MV-4-11 (cell line): ENCODE results near the gene RASGRP3.

Experiments
- DNase-seq: peaks from one replicate; lab custom pipeline; 2025; lab: John Stamatoyannopoulos, UW

Gene RASGRP3

DNA sequence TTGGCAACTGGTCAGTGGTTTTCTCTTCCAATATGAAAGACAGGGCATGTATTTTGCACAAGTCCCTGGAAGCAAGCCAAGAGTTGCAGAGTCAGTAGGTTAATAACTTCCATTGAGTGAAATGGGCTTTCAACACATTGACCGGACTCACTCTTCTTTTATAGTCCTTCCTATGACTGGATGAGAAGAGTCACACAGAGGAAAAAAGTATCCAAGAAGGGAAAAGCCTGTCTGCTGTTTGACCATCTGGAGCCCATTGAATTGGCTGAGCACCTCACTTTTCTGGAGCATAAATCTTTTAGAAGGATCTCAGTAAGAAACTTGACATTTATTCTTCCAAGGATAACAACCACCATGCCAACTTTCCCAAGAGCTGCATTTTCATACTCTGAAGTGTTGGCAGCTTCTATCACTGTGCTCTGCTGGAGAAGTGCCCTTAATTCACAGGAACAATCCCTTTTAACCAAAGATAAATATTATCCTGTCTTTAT, 45.4 kb downstream of the RASGRP3 start:
- no peak for DNase-seq

DNA sequence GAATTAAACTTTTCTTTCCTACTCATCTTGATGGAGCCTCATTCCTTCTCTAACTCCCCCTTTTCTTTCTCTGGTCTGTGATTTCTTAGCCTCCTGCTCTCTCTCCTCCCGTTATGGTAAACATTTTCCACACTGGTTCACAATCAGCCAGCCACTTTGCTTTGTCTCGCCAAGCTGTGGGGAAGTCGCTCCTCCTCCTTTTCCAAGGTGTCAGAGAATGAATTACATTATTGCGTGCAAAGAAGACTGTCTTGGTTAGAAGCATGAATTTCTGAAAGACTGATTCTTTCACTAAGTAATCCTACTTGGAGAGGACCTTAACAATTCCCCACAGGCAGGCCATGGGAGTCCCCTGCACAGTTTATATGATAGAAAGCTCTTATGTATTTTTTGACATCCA, 46.1 kb downstream of the RASGRP3 start:
- no peak for DNase-seq

GRCh38 chr2:33525666-33526065, 49.2 kb downstream of the RASGRP3 start:
- no peak for DNase-seq

GRCh38 chr2:33526132-33526531, 49.7 kb downstream of the RASGRP3 start:
- peak; percentile 76 for DNase-seq

- DNase-seq = no peak
Observed at GRCh38 chr2:33526921-33527320, 50.5 kb downstream of the RASGRP3 start.

GRCh38 chr2:33528441-33528950, 52.0 kb downstream of the RASGRP3 start:
- peak; percentile 49 for DNase-seq

- DNase-seq = peak; percentile 36
Observed at GRCh38 chr2:33529771-33530481, 53.5 kb downstream of the RASGRP3 start.

GRCh38 chr2:33530690-33531548, 54.5 kb downstream of the RASGRP3 start:
- no peak for DNase-seq

DNA sequence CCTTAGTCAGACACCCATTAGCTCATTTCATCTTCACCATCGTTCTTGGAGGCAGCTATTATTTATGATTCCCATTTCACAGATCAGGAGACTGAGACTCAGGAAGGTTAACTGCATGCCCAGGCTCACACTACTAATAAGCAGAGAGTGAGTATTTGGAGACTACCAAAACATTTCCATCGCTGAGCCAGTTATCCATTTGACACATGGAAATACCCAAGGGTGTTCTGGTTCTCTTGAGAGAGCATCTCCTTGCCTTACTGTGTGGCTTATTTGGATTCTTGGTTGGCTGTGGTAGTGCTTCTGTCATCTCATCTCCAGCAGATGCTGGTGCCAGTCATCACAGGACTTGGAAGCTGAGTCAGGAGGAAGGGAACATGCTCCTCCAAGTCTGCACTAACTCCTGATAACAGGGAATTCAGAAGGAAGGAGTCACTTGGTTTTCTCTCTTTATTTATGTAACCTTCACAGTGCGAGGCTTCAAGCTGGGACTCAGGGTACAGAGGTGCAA, 55.2 kb downstream of the RASGRP3 start:
- DNase-seq = no peak

DNA sequence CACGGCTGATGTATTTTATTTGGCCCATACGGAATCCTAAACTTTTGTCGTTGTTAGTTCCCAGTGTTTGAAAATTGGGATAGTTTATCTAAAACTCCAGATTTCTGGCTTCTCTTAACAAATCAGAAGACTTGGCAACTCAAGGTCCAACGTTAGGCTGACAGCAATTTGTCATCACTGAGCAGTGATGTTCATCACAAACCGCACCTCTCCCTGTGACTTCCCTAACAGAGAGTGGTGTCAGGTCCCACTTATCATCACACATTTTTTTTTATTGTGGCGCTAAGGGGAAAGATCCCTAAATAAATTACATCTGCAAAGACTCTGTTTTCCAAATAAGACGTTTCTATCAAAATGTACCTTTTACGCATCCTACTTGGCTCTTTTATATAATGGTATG, 55.7 kb downstream of the RASGRP3 start:
- no peak for DNase-seq

DNA sequence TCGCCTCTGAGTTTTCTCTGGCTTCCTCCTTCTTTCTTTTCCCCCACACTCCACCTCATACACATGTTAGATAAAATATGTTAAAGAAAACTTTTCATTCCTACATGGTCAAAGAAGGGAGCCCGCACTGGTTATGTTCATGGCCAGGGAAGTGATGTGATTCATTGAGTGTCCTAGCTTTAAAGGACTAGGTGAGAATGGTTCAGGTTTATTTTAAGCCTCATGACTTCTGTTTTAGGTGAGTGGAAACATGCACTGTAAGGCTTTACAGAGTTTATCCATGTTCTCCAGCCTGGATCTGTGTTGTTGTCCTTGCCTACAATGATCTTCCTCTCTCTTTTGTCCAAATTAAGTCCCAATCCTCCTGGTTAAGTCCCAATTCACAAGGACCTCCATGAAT, 56.5 kb downstream of the RASGRP3 start:
- DNase-seq = no peak

GRCh38 chr2:33535421-33535820, 59.0 kb downstream of the RASGRP3 start:
- DNase-seq = no peak

DNA sequence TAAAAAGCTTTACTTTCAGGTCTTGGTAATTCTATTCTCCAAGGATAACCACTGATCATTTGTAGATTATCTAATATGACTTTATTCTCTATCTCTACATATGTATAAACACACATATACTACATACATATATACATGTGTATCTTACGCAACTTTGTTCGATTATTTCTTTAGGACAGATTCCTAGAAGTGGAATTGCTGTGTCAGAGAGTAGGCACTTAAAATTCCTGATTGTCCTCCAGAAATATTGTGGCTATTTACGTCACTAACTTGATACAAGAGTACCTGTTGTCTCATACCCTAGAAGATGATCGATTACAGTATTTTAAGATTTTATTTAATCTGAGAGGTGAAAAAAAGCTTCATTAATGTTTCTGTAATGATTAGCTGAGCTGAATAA, 64.8 kb downstream of the RASGRP3 start:
- DNase-seq = no peak

DNA sequence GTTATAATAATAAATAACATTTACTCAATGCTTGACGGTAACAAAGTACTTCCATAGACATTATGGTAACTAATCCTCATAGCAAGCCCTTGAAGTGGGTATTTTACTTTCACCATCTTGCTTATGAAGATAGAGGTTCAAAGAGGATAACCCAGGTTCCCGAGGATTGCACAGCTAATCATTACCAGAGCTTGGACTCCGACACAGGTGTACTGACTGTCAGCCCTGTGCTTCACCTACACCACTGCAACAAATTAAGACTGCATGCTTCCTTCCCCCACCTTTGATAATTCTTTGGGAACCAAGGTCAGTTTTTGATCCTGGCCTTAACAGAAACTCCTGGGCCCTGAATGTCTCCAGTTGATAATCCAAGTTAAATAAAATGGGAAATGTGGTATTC, 73.8 kb downstream of the RASGRP3 start:
- DNase-seq = no peak

GRCh38 chr2:33552758-33553461, 76.5 kb downstream of the RASGRP3 start:
- DNase-seq = peak; percentile 18

DNA sequence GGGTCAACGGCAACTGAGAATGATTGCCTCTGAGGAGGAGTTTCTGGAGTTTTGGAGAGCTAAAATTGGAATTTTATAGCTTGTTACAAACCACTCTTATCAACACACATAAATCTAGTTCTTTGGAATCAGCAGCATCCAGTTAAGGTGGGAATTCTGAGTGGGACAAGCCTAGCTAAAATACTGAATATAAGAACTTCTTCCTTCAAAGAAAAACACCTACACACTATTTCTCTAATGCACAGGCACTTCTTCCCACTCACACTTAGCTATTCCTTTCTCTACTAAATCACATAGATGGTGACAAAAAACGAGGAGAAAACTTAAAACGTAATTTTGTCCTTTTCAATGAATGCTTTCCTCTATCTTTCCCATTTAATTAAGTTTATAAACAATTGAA, 79.2 kb downstream of the RASGRP3 start:
- DNase-seq = no peak

- DNase-seq = no peak
Observed at GRCh38 chr2:33559328-33559727, 82.9 kb downstream of the RASGRP3 start.

DNA sequence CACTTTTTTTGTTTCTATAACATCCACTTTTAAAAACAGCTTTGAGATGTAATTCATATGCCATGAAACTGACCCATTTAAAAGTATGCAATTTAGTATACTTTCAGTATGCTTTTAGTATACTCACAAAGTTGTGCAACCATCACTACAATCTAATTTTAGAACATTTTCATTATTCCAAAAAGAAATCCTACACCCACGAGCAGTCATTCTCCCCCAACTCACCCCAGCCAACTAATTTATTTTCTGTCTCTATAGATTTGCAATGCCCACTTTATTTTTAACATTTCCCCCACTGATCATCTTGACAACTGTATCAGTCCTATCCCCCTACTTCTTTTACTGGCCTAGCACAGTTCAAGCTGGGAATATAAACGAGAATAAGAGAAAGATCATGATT, 83.6 kb downstream of the RASGRP3 start:
- DNase-seq = no peak

DNA sequence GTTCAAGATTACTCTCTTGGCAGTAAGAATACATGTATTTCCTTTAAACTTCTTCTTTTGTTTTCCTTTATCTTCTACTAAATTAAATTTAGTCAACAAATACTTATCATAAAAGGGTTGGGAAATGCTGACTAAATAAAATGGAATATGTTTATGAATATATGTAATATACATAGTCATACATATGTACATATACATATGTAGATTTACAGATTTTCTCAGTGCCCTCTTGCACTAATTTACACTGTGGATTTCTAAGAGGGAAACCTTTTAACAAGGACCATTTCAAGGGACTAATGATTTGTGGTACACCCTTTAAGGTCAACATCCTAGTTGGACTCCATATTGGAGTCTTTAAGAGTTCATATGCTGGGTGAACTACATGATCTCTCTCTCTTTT, 85.4 kb downstream of the RASGRP3 start:
- no peak for DNase-seq

GRCh38 chr2:33570681-33571080, 94.2 kb downstream of the RASGRP3 start:
- DNase-seq = no peak

DNA sequence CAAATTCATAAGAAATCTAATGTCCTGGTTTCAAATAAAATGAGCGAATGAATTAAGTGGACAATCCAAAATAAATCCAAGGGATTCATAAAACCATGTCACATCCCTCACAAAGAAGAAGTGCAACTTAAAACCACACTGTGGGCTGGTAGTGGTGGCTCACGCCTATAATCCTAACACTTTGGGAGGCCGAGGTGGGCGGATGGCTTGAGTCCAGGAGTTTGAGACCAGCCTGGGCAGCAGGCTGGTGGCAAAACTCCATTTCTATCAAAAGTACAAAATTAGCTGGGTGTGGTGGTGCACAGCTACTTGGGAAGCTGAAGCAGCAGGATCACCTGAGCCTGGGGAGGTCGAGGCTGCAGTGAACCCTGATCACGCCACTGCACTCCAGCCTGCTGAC, 97.2 kb downstream of the RASGRP3 start:
- peak; percentile 46 for DNase-seq

- no peak for DNase-seq
Observed at GRCh38 chr2:33577084-33577483, 100.6 kb downstream of the RASGRP3 start.
